Caco-2 (cell line): Measurements from ENCODE around the gene TBC1D17. TPM values are rescaled to one million over a fixed set of nuclear protein-coding genes. Genes with fewer than 3 reads are reported as not detected.

Experiments
- BruUV-seq: library from RNA; stranded (reverse); fragments of 400-500 nt; replicated peaks from 2 replicates; lab custom pipeline; 2021; lab: Mats Ljungman, UMichigan
- CTCF ChIA-PET: fragments of 300-600 bp; sonication (Branson Sonifier 250); formaldehyde crosslinking; loops from one replicate; lab custom pipeline; 2022; ENCODE audit warnings: antibody characterized with exemption; lab: Charles Lee
- POLR2A ChIA-PET: fragments of 300-600 bp; sonication (Branson Sonifier 250); formaldehyde crosslinking; loops from one replicate; lab custom pipeline; 2022; ENCODE audit warnings: antibody characterized with exemption; lab: Charles Lee
- DNase-seq, 2 experiments: peaks; one replicate each; pipeline versions ENCODE4 v3.0.0 to v3.0.0-alpha.2; 2020 to 2022
- H3K27me3 ChIP-seq: replicated peaks from 2 replicates; pipeline ENCODE4 v1.6.0; 2011; ENCODE audit warnings: low read length; ENCODE audit not compliant: control insufficient read depth, insufficient read depth
- H3K36me3 ChIP-seq: 2 replicates; pipeline ENCODE4 v1.5.1; 2011; ENCODE audit warnings: low read length; ENCODE audit not compliant: control insufficient read depth, insufficient read depth
- H3K4me1 ChIP-seq: fragments of 250-450 bp; sonication (Bioruptor Pico); 2 replicates; pipeline ENCODE4 v1.5.1; 2020; ENCODE audit warnings: mild to moderate bottlenecking
- H3K4me3 ChIP-seq: 2 replicates; pipeline ENCODE4 v1.5.1; 2011; ENCODE audit warnings: low read depth, mild to moderate bottlenecking, control low read depth, low read length
- H3K9me3 ChIP-seq: fragments of 250-450 bp; sonication (Bioruptor Pico); 2 replicates; pipeline ENCODE4 v1.5.1; 2020; ENCODE audit warnings: mild to moderate bottlenecking, moderate library complexity
- H3K27ac Mint-ChIP-seq: one replicate; pipeline ENCODE4 v1.8.0; 2022; ENCODE audit warnings: mixed read lengths; ENCODE audit not compliant: unreplicated experiment
- H3K27me3 Mint-ChIP-seq: one replicate; pipeline ENCODE4 v1.8.0; 2022; ENCODE audit warnings: mixed read lengths; ENCODE audit not compliant: insufficient read depth, unreplicated experiment
- H3K36me3 Mint-ChIP-seq: one replicate; pipeline ENCODE4 v1.8.0; 2022; ENCODE audit warnings: mild to moderate bottlenecking, mixed read lengths; ENCODE audit not compliant: insufficient read depth, unreplicated experiment
- H3K4me1 Mint-ChIP-seq: one replicate; pipeline ENCODE4 v1.8.0; 2022; ENCODE audit warnings: low read depth, mixed read lengths; ENCODE audit not compliant: unreplicated experiment
- H3K4me3 Mint-ChIP-seq: one replicate; pipeline ENCODE4 v1.8.0; 2022; ENCODE audit warnings: mild to moderate bottlenecking, moderate library complexity, mixed read lengths; ENCODE audit not compliant: unreplicated experiment
- H3K9me3 Mint-ChIP-seq: one replicate; pipeline ENCODE4 v1.8.0; 2022; ENCODE audit warnings: mixed read lengths; ENCODE audit not compliant: unreplicated experiment
- intact Hi-C: fragments of 100-400 bp; cut with micrococcal nuclease; formaldehyde crosslinking; loops from one replicate; pipeline ENCODE4 v1.10.0; 2022; ENCODE audit not compliant: unreplicated experiment
- total RNA-seq: library from RNA; stranded (reverse); gene quantifications from 2 replicates; pipeline ENCODE4 v1.2.3, GENCODE V29; 2022
- TF ChIP-seq, protein P1 (sequence below), 2 experiments: fragments of 200-600 bp in 1 of 2; IDR thresholded peaks; 1 replicate in 1 of 2; 2 replicates in 1 of 2; pipeline versions ENCODE4 v1.5.1 to v1.8.0; 2011 to 2022; ENCODE audit warnings: antibody characterized with exemption in 1 of 2, control low read depth in 1 of 2, inconsistent platforms in 1 of 2, low read depth in 1 of 2, low read length in 1 of 2, mild to moderate bottlenecking in 1 of 2, moderate library complexity in 1 of 2; ENCODE audit not compliant: insufficient read depth in 1 of 2, severe bottlenecking in 1 of 2, unreplicated experiment in 1 of 2

TBC1D17 gene
- total RNA-seq, 1 experiment from 2014 or later, result 55.3 TPM

DNA sequence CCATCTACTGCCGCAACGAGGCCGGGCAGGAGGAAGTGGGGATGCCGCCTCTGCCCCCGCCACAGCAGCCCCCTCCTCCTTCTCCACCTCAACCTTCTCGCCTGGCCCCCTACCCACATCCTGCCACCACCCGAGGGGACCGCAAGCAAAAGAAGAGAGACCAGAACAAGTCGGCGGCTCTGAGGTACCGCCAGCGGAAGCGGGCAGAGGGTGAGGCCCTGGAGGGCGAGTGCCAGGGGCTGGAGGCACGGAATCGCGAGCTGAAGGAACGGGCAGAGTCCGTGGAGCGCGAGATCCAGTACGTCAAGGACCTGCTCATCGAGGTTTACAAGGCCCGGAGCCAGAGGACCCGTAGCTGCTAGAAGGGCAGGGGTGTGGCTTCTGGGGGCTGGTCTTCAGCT lies 55.2 kb downstream of the TBC1D17 start:
- BruUV-seq, result no TSS peak
- Mint-ChIP-seq H3K4me1 (peaks cover 20% of the 10 kb centered on the region), H3K36me3 (peaks cover 54% of the 10 kb centered on the region), H3K27me3 (no peaks in the 10 kb centered on the region), H3K4me3 (no peak overlapping the region), H3K27ac (no peak overlapping the region), H3K9me3 (no peaks in the 10 kb centered on the region)
- Histone ChIP-seq H3K4me1 (peaks cover 5% of the 10 kb centered on the region), H3K9me3 (no peaks in the 10 kb centered on the region), H3K36me3 (no peaks in the 10 kb centered on the region), H3K4me3 (no peak overlapping the region), H3K27me3 (no peaks in the 10 kb centered on the region)
- ChIA-PET POLR2A (no interaction called here), CTCF (no interaction called here)
- DNase-seq, result no peak
- TF ChIP-seq, protein P1, sequence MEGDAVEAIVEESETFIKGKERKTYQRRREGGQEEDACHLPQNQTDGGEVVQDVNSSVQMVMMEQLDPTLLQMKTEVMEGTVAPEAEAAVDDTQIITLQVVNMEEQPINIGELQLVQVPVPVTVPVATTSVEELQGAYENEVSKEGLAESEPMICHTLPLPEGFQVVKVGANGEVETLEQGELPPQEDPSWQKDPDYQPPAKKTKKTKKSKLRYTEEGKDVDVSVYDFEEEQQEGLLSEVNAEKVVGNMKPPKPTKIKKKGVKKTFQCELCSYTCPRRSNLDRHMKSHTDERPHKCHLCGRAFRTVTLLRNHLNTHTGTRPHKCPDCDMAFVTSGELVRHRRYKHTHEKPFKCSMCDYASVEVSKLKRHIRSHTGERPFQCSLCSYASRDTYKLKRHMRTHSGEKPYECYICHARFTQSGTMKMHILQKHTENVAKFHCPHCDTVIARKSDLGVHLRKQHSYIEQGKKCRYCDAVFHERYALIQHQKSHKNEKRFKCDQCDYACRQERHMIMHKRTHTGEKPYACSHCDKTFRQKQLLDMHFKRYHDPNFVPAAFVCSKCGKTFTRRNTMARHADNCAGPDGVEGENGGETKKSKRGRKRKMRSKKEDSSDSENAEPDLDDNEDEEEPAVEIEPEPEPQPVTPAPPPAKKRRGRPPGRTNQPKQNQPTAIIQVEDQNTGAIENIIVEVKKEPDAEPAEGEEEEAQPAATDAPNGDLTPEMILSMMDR (IDR thresholded peaks at IDR 0.05; ENCODE audit: insufficient read depth in 1 of 2, low read depth in 1 of 2, low read length in 1 of 2, severe bottlenecking in 1 of 2, unreplicated experiment in 1 of 2), result no peak
- intact Hi-C loops, result no loop called here

- ChIA-PET CTCF (no interaction called here), POLR2A (no interaction called here)
- Mint-ChIP-seq H3K36me3 (peaks cover 45% of the 10 kb centered on the region), H3K9me3 (no peaks in the 10 kb centered on the region), H3K27me3 (no peaks in the 10 kb centered on the region), H3K4me1 (peaks cover 17% of the 10 kb centered on the region), H3K27ac (no peak overlapping the region), H3K4me3 (no peak overlapping the region)
- no TSS peak for BruUV-seq
- TF ChIP-seq, protein P1 (IDR thresholded peaks at IDR 0.05; ENCODE audit: insufficient read depth in 1 of 2, low read depth in 1 of 2, low read length in 1 of 2, severe bottlenecking in 1 of 2, unreplicated experiment in 1 of 2), result no peak
- intact Hi-C loops, result no loop called here
- Histone ChIP-seq H3K4me1 (no peaks in the 10 kb centered on the region), H3K4me3 (no peak overlapping the region), H3K9me3 (no peaks in the 10 kb centered on the region), H3K27me3 (no peaks in the 10 kb centered on the region), H3K36me3 (no peaks in the 10 kb centered on the region)
- DNase-seq, result no peak
Measured at GRCh38 chr19:49933643-49934042, 56.1 kb downstream of the TBC1D17 start.

- Histone ChIP-seq H3K4me1 (no peaks in the 10 kb centered on the region; the same call in 1 of the 2 replicates), H3K36me3 (no peaks in the 10 kb centered on the region), H3K4me3 (no peak overlapping the region), H3K27me3 (no peaks in the 10 kb centered on the region), H3K9me3 (no peaks in the 10 kb centered on the region)
- POLR2A ChIA-PET, result no interaction called here
- CTCF ChIA-PET, result no interaction called here
- no peaks in the 10 kb centered on the region for H3K27me3 Mint-ChIP-seq
- TF ChIP-seq, protein P1 (IDR thresholded peaks at IDR 0.05; ENCODE audit: insufficient read depth in 1 of 2, low read depth in 1 of 2, low read length in 1 of 2, severe bottlenecking in 1 of 2, unreplicated experiment in 1 of 2), result no peak
- peaks cover 22% of the 10 kb centered on the region for H3K36me3 Mint-ChIP-seq
- H3K4me1 Mint-ChIP-seq, result peaks cover 9% of the 10 kb centered on the region
- BruUV-seq, result no TSS peak
- H3K9me3 Mint-ChIP-seq, result no peaks in the 10 kb centered on the region
- H3K4me3 Mint-ChIP-seq, result no peak overlapping the region
- no peak overlapping the region for H3K27ac Mint-ChIP-seq
- intact Hi-C loops, result no loop called here
- DNase-seq, result no peak
Measured at GRCh38 chr19:49936549-49936948, 59.0 kb downstream of the TBC1D17 start.
